Middle frontal gyrus (tissue), 1 donor: ENCODE measurements around the gene PLS1.
A peak's percentile ranks its signal among the peaks of the same experiment; 100 is the strongest.
"Not testable (repeated sequence)": the region's sequence is repeated elsewhere in the genome, so short reads cannot be mapped to it uniquely, and the experiment has no call there.

Source experiments
- DNase-seq: peaks from one replicate; pipeline ENCODE4 v3.0.0-alpha.2; 2015; ENCODE audit warnings: low spot score; ENCODE audit errors: extremely low spot score

Gene PLS1

DNA sequence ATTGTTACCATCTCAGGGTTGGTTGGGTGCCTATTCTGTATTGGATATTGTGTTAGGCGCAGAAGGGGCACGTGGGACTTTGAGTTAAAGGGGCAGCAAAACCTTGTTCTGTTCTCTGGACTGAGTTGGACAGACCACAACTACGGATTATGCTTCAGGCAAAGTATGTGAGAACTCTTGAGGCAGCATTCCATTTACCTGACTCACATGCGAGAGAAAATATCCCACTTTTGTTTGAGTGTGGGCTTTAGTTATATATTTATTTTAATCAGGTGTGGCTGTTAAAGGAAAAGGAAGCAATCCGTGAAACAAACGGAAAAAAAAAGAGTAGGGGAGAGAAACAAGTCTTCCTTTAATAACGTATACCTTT, 627 bp upstream of the PLS1 start:
- DNase-seq, result no peak

GRCh38 chr3:142596726-142597088, 514 bp downstream of the PLS1 start:
- DNase-seq, result no peak

- no peak for DNase-seq
Measured at GRCh38 chr3:142597906-142598305, 1.7 kb downstream of the PLS1 start.

DNA sequence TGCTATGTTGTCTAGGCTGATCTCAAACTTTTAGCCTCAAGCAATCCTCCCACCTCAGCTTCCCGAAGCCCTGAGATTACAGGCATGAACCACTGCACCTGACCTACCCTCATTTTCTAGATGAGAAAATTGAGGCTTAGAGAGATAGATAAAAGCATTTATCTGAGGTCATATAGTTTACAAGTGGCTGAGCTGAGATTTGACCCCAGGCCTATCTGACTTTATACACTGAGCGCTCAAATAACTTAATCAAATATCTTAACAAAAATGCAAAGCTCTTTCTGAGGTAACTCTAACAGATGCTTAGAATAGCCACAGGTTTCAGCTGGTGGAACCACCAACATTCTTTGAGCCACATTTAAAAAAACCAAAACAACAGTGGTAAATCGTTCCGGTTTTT, 5.5 kb downstream of the PLS1 start:
- DNase-seq, result no peak

DNA sequence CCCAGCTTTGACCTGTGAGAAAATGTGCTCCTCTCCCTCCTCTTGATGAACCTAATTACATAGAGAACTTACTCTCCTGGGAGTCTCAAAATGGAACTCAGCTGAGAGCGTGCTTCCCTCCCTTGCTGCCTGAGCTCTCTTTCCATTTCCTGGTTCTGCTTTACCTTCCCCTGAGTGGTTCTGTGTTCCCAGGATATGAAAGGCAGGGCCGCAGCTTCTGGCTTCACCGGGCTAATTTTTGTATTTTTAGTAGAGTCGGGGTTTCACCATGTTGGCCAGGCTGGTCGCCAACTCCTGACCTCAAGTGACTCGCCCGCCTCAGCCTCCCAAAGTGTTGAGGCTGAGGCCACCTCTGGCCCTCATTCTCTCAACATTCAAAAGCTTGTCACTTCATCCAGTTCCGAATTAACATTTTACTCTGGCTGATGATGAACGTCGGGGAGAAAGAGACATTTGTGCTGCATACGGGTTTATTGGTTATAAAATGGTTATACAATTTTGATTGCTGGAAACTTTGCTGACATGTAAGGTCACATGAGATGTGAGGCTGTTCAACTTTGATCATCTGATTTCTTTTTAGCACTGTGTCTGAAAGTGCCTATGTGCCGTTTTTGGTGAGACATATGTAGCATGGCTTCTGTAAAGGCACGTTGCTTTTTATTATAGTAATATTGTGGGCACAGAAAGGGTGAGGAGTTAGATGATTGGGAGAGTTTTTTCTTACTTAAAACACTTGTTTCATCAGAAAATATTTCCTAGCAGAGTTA, 6.6 kb downstream of the PLS1 start:
- DNase-seq, result no peak

- not testable (repeated sequence) for DNase-seq
Measured at GRCh38 chr3:142603386-142603705, 7.2 kb downstream of the PLS1 start.

DNA sequence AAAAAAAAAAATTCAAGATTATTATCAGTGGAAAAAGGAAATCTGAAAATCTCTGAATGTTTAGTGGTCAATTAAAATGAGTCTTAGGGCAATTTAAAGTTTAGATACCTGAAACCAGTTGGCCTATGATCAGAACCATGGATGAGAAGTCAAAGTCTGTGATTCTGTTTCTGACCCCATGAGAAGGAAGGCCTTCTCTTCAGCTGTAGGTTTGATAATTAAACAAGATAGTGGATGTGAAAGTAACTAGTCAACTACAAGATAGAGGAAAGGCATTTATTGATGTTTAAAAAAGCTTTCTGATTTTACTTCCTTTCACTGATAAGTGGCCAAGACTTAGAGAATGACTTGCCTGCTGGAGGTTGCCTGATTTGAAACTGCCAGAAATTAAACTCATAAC, 8.7 kb downstream of the PLS1 start:
- no peak for DNase-seq

- no peak for DNase-seq
Measured at GRCh38 chr3:142608631-142609030, 12.4 kb downstream of the PLS1 start.

GRCh38 chr3:142609136-142609535, 12.9 kb downstream of the PLS1 start:
- no peak for DNase-seq

DNA sequence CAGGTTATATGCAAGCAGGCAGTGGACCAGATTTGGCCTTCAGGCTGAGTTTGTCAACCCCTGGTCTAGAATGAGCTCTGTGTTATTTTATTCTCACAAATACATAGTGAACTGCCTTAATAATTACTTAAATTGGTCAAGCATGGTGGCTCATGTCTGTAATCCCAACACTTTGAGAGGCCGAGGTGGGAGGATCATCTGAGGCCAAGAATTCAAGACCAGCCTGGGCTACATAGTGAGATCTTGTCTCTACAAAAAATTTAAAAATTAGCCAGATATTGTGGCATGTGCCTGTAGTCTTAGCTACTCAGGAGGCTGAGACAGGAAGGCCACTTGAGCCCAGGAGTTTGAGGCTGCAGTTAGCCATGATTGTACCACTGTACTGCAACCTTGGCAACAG, 15.0 kb downstream of the PLS1 start:
- DNase-seq, result no peak

DNA sequence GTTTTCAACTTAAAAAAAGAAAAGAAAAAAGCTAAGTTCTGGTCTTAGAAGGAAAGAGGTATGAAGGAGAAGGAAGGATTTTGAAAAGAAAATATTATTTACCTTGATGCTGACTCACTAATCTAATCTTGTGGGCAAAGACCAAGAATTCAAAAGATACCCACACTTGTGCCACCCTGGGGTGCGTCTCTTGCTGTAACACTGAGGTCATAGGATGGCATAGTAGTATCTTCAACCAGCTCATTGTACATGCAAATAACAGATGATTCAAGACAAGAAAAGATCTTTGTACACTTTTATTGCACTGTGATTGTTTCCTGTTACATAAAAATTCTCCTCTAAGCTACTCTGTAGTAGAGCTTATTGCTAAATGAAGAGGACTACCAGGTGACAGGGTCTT, 17.3 kb downstream of the PLS1 start:
- DNase-seq, result no peak

- DNase-seq, result no peak
Measured at GRCh38 chr3:142614059-142614626, 17.9 kb downstream of the PLS1 start.

DNA sequence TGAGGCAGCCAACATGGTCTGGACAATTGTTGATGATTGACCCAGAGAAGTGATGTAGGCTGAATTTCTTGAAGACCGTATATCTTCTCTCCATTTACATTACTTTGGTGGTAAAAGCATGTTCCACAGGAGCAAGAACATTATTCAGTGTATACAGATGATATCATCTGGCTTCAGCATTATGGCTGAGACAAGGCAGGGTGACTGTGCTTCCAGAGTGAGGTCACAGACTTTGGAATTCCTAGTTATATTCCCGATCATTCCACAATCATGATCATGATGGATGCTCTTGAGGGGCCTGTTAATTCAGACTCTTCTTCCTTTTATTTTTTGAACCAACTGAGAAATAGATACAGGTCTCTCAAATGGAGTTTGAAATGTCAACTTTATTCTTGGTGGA, 19.0 kb downstream of the PLS1 start:
- no peak for DNase-seq

DNA sequence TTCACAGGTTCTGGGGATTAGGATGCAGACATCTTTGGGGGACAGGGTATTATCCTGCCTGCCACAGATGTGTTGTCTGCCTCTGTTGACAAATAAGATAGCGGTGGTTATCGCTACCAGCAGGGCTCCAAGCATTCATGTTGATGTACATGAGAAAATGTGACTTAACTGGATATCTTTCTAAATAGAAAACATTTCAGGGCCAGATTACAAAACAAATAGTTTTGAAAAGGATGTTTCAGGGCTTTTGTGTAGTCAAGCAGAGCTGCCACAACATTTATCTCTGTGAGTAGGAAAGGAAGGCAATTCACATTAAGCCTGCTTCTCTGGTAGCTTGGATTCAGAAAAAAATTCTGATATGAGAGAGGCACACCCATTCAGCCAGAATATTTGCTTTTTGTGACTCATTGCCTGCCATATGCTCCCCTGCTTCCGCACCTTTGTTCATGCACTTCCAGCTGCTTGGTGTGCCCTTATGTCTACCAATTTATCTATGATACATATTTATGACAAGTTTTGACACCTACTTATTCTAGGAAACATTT, 22.8 kb downstream of the PLS1 start:
- peak; percentile 24 for DNase-seq

DNA sequence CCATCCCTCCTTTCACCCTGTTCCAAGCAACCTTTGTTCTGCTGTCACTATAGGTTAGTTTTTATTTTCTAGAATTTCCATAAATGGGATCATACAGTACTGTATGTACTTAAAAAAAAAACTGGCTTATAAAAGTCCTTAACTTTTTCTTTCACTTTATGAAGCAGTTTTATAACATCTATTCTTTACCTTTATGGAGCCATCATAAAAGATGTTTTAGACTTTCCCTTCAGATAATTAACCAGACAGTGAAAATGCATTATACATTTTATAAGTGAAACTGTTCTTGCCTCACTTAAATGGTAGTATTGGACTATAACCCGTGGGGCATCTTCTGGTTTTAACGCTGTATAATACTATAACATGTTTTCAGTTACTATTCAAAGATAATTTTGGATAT, 26.2 kb downstream of the PLS1 start:
- DNase-seq, result no peak

- DNase-seq, result no peak
Measured at GRCh38 chr3:142623194-142623593, 27.0 kb downstream of the PLS1 start.

DNA sequence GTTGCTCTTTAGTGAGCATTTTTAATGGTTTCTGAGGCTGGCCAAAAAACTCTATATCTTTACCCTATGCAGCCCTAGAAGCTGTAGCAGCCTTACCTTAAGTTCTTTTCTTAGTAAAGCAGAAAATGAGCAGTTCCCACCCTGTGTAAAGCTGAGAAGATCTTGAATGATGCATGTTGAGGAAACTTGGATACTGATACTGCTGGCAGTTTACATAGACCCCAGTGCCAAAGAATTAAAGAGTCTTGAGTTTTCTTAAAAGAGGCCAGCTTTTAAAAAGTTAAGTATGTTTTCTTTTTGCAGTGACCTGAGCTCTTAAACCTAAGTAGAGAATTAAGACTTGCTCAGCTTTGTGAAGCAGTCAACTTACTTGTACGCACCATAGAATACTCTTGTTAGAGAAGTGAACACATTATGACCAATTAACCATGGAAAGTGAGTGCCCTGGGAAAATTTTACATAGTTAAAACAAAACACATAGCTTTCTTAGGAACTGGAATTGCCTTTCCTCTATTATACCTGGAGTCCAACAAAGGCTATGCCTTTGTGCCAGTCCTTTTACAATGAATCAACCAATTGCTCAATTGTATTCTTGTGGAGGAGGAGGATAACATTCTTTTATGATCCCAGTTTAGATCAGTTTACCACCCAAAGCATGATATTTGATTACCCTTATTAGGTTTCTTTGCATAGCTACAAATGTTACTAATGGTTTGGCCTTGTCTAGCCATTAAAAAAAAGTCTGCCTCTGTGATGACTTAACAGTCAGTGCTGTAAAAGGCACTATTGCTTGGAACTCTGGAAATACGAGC, 28.4 kb downstream of the PLS1 start:
- DNase-seq, result no peak

- no peak for DNase-seq
Measured at GRCh38 chr3:142625153-142625440, 28.9 kb downstream of the PLS1 start.

GRCh38 chr3:142626971-142627370, 30.8 kb downstream of the PLS1 start:
- no peak for DNase-seq

- DNase-seq, result no peak
Measured at GRCh38 chr3:142628801-142629200, 32.6 kb downstream of the PLS1 start.

GRCh38 chr3:142633073-142633472, 36.9 kb downstream of the PLS1 start:
- no peak for DNase-seq

DNA sequence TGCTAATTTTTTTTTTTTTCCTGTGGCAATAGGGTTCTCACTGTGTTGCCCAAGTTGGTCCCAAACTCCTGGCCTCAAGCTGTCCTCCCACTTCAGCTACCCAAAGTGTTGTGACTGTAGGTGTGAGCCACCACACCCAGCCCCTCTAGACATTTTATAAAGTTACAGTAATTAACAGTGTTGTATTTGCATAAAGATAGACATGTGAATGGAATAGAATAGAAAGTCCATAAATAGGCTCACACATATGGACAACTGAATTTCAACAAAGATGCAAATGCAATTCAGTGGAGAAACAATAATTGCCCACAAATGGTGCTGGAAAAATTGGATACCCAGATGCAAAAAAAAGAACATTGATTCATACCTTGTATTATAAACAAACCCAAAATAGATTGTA, 39.9 kb downstream of the PLS1 start:
- no peak for DNase-seq

GRCh38 chr3:142636664-142637063, 40.5 kb downstream of the PLS1 start:
- DNase-seq, result no peak
